ENCODE data around the gene ATP5F1D.

ATP5F1D gene

GRCh38 chr19:1283207-1283916 lies 41.8 kb downstream of the ATP5F1D start:
- DNase-seq (ENCODE audit: low read depth): no peak

- no peak for DNase-seq (ENCODE audit: low read depth)
Measured at GRCh38 chr19:1283917-1284292, 42.4 kb downstream of the ATP5F1D start.

- no peak for DNase-seq (ENCODE audit: low read depth)
Measured at GRCh38 chr19:1284293-1284978, 42.9 kb downstream of the ATP5F1D start.

- no peak for DNase-seq (ENCODE audit: low read depth)
Measured at GRCh38 chr19:1284979-1285736, 43.6 kb downstream of the ATP5F1D start.

- DNase-seq (ENCODE audit: low read depth): no peak
Measured at GRCh38 chr19:1285737-1286360, 44.3 kb downstream of the ATP5F1D start, which contains the start of gene EFNA2. TSS of gene EFNA2 (plus strand) at chr19:1285873. CDS start at chr19:1286169, 296 bp downstream.

GRCh38 chr19:1286487-1287353 lies 45.2 kb downstream of the ATP5F1D start:
- DNase-seq (ENCODE audit: low read depth): no peak

- DNase-seq (ENCODE audit: low read depth): no peak
Measured at GRCh38 chr19:1287354-1288225, 46.0 kb downstream of the ATP5F1D start.

GRCh38 chr19:1288226-1288612 lies 46.7 kb downstream of the ATP5F1D start:
- DNase-seq (ENCODE audit: low read depth): no peak

GRCh38 chr19:1288833-1289685 lies 47.5 kb downstream of the ATP5F1D start:
- DNase-seq (ENCODE audit: low read depth): no peak

GRCh38 chr19:1289686-1290025 lies 48.1 kb downstream of the ATP5F1D start:
- no peak for DNase-seq (ENCODE audit: low read depth)

- DNase-seq (ENCODE audit: low read depth): no peak
Measured at GRCh38 chr19:1290196-1290702, 48.7 kb downstream of the ATP5F1D start.

GRCh38 chr19:1290703-1291651 lies 49.4 kb downstream of the ATP5F1D start:
- DNase-seq (ENCODE audit: low read depth): no peak

GRCh38 chr19:1291761-1292418 lies 50.3 kb downstream of the ATP5F1D start:
- no peak for DNase-seq (ENCODE audit: low read depth)

- no peak for DNase-seq (ENCODE audit: low read depth)
Measured at GRCh38 chr19:1292419-1293151, 51.0 kb downstream of the ATP5F1D start.

GRCh38 chr19:1293782-1294604 lies 52.4 kb downstream of the ATP5F1D start:
- no peak for DNase-seq (ENCODE audit: low read depth)
